ENCODE results near the gene ZNF423.
"Not testable (repeated sequence)": the region's sequence is repeated elsewhere in the genome, so short reads cannot be mapped to it uniquely, and the experiment has no call there.

The ZNF423 gene

DNA sequence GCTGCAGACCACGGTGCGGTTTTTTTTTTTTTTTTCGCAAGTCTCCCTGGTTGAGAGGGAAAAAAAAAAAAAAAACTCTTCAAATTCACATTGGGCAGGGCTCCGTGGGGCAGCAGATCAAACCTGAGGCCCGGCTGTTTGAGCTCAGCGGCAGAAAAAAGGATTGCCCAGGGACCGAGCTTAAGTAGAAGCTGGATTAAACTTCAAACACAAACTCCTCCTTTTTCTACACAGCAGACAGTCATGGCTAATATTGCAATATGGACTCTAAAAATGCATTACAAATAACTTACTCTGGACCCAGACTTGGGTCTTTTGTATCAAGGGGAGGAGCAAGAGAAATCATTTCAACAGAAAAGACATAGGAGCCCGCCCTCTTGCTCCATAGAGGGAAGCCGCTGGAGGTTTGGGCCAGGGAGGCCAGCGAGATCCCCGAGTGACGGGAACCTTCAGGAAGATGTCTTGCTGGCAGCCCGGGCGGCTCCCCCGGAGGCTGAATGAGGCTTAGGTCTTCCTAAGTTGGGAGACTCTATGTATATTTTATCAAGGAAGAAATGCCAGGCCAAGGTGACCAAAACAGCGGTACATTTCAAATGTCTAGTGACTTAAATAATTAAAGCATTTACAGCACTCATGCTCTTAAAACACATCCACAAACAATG lies 167.7 kb downstream of the ZNF423 start:
- DNase-seq = no peak

DNA sequence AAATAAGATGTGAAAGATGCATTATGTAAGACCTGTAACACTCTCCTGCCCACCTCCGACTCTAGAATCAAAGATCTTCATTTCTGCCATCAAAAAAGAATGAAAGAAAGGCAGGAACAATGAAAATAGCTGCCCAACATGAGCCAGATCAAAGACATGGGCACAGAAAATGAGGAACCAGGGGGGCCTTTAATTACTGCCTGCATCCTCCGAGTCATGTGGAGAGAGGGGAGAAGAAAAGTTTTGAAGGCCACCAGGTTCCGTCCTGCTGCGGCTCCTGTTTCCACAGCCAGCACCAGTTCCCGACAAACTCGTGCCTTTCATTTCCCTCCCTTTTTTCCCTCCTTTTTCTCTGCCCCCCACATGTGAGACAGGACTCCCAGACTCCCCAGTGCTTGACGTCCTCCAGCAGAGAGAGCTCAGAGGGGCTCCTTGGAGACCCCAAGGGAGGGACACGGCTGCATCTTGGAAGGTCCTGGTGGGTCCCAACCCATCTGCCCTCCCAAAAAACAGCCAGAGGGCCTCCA lies 168.4 kb downstream of the ZNF423 start:
- DNase-seq = no peak

DNA sequence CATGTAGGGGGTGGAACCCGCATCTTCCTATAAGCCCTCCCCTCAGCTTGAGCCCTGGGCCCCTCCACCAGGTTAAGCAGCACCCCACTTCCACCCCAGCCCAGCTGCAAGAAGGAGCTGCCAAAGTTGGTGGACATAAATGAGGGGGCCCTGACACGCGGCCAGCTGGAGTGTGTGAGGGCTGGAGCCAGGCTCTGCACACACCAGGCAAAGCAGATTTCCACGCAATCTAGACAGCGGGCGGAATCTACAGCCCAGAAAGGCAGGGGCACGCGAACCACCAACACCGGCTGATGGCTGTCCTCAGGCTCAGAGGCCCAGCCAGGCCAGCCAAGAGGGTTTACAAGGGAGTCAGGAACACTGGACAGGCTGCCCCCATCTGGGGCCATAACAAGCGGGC lies 171.2 kb downstream of the ZNF423 start:
- DNase-seq = no peak

DNA sequence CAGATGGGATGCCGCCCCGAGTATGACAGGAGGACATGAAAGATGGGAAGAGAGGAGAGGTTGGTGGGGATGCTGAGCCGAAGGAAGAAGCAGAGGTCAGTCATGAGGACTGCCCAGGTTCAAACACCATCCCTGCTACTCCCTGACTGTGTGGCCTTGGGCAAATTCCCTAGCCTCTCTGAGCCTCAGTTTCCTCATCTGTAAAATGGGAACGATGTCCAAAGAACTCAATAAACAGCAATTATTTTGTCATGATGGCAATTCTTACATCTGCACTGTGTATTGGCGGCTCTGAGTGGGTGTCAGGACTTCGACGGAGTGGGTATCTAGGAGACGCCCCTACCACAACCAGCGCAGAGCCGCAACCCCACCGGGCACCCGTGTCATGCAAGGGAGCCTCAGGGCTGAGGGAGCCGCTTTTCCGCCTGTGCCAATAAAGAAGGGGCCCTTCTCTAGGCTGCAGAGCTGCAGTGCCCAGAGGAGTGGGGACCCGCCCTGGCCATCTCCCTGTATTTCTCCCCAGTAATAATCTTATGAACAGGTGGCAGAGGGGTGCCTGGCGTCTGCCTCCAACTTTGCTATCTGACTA lies 173.2 kb downstream of the ZNF423 start:
- no peak for DNase-seq

DNA sequence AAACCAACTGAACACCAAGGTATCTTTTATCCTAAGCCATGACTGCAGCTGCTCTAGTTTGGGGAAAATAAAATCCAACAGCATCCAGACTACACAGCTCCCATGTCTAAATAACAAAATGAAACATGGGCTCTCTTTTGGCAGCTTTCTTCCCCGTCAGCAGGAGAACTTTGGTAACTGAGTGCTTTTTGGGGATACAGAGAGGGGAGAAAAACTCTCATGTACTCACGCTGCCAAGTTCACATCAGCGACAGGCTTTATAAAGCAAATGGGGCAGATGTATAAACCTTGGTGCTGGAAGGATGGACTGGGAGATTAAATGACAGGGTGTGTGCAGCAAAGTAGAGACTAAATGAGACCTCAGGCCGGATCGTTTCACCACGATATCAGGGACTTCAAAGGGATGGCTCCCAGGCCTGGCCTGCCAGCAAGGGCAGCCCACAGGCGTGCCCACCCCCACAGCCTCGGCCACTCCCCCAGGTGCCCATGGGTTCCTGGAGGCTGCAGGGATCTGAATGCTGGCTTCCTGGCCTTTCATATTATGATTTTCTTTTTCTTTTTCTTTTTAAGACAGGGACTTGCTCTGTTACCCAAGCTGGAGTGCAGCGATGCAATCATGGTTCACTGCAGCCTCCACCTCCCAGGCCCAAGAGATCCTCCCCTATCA lies 174.6 kb downstream of the ZNF423 start:
- DNase-seq = no peak

DNA sequence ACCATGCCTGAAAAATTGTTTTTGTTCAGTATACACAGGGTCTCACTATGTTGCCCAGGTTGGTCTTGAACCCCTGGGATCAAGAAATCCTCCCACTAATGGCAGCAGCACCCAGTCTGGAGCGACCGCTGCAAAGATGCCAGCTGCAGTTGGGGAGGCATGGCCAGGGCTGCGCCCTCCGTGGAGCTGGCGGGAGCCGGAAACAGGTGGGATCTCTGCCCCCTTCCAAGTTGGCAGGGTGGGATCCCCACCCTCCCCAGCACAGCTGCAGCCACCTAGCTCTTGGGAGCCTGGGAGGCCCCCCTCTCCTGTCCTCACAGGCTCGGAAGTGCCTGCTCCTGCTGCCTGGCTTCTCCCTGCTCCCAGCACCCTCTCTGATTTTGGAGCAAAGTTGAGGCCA lies 176.8 kb downstream of the ZNF423 start:
- DNase-seq = no peak

DNA sequence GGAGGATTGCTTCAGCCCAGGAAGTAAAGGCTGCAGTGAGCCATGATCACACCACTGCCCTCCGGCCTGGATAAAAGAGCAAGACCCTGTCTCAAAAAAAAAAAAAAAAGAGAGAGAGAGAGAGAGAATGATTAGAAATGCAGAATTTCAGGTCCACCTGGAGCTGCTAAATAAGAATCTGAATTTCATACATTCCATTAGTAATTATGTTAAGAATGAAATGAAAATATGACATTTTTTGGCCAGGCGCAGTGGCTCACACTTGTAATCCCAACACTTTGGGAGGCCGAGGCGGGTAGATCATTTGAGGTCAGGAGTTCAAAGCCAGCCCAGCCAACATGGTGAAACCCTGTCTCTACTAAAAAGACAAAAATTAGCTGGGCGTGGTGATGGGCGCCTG lies 178.3 kb downstream of the ZNF423 start:
- not testable (repeated sequence) for DNase-seq

DNA sequence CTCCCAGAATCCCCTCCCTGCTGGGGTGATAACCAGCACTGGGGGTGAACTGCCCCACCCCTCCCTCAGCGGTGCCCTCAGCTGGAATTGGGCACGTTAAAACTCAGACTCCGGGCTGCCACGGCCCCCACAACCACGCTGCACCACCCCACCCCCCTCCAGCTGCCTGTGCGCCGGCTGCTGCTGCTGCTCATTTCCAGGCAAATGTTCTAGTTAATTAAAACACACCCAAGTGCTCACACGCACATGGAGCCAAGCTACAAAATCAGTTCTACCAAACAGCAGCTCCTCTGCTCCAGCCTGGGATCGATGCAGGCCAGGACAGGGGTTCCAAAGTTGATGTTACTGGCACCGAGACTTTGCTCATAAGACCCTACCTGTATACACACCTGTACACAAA lies 180.5 kb downstream of the ZNF423 start:
- peak; percentile 56 for DNase-seq

DNA sequence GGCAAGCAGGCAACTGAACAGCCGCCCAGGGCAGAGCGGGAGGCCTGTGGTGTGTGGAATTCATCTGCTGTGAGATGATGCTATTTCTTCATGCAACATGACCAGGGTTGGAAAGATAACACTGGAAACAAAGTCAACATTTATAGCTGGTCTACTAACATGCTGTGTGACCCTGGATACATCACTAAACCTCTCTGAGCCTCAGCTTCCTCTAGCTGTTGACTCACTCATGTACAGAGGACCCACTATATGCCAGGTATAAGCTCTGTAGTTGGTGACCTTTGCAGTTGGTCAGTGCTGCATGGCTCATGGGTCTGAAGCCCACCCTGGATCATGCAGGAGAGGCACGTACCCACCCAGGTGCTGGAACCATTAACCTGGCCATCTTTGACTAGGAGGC lies 180.9 kb downstream of the ZNF423 start:
- no peak for DNase-seq

DNA sequence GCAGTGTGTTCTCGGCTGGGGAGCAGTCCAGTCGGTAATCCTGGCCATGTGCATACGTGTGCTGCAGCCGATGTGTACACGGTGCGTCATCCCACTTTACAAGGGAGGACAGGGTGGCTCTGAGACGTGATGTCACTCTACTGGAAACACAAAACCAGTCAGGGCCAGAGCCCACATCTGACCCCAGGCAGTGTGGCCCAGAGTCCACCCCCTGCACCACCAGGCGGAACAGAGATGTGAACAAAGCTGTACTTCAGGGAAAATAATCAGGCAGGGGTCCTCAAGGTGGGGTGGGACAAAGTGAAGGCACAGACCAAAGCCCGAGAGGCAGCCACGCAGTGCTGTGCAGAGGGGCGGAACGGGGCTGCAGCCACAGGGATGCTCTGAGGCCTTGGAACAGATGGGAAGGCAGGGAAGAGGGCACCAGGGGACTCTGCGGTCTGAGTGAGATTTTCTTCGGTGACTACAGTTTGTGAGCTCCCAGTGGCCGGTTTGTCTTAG lies 181.5 kb downstream of the ZNF423 start:
- no peak for DNase-seq

DNA sequence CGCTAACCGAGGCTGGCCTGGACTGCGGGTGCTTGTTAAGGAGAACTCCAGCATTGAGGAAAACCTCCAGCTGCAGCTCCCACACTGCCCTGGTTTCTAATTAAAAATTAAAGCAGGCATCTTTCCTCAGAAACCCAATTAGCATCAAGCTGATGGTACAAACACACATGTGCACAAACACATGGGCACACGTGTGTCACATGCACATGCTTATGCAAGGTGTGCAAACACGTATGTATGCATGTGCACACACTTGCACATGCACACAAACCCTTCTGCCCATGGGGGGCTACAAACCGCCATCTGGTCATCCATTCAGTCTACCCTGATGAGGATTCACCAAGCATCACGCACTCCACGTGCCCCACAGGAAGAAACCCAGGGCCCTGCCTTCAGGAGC lies 182.5 kb downstream of the ZNF423 start:
- no peak for DNase-seq

DNA sequence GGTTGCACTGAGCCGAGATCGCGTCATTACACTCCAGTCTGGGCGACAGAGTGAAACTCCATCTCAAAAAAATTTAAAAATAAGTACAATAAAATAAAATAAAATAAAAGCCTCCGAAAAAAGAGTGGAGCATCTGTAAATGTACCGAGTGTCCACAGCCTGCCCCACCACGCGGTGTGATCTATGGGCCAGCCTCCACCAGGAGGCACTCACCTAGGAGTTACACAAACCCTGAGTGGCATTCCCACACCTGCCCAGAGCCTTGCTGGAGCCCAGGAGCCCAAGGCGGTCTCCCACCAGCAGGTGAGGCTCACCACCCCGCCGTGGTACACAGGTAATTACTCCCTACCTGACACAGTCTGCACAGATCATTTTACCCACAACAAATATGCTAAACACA lies 183.2 kb downstream of the ZNF423 start:
- DNase-seq = no peak

DNA sequence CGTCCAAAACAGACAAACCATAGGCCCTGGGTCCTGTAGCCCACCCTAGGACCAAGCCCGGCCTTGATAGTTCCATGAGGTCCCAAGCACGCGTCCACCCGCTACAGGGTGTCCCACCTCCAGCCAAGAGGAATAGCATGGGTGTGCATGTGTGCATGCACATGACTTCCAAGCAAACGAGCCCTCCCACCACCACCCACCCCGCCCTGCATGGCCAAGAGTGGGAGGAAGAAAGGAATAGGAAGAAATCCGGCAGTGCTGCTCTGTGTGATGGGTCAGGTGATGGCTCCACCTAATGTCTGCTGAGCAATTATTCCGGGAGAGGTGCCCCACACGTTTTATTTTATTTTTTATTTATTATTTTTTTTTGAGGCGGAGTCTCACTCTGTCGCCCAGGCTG lies 184.6 kb downstream of the ZNF423 start:
- no peak for DNase-seq

DNA sequence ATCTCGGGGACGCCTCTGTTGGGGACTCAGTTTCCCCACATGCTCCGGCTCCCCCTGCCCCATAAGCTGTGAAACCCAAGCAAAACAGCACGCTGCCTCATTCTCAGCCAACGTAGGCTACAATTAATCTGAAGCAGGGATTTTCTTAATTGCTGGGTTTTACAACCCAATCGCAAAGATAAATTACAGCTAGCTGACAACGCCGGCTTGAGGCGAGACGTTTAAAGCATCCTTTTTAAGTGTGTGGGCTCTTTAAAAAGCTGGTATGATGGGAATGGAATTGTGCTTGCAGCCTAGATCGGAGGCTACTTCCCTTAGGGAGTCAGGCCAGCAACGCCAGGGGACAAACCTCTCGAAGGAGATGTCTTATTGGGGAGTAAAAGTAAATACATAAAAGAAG lies 185.3 kb downstream of the ZNF423 start:
- no peak for DNase-seq

DNA sequence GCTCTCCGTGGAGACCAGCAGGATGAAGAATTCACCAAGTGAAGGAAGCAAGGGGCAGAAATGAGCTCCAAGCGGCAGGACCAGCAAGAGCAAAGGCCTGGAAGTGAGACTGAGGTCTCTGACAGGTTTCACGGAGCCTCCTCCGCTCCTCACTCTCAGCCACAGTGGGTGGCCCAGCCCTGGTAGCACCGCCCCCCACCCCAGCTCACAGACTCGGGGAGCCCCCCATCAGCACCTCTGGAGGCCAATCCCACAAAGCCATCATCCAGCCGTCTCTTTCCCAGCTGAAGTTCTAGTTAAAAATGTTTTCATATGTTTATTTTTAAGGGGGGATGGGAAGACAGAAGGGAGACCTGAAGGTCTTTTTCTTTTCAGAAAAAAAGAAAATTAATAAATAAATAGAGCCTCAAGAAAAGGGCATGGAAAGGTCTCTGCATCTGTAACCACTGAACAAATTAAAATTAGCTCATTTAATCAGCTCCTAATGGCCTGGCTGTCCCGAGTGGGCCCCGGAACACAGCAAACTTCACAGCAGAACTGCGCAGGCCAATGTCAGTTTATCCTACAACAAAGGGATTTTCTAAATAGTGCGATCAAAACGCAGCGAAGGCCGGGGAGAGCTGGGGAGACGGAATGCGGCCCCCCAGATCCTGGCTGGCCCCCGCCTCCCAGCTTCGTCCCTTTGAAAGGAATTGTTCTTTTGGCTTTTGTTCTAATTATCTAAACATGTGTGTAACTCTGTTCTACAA lies 190.3 kb downstream of the ZNF423 start:
- DNase-seq = no peak

DNA sequence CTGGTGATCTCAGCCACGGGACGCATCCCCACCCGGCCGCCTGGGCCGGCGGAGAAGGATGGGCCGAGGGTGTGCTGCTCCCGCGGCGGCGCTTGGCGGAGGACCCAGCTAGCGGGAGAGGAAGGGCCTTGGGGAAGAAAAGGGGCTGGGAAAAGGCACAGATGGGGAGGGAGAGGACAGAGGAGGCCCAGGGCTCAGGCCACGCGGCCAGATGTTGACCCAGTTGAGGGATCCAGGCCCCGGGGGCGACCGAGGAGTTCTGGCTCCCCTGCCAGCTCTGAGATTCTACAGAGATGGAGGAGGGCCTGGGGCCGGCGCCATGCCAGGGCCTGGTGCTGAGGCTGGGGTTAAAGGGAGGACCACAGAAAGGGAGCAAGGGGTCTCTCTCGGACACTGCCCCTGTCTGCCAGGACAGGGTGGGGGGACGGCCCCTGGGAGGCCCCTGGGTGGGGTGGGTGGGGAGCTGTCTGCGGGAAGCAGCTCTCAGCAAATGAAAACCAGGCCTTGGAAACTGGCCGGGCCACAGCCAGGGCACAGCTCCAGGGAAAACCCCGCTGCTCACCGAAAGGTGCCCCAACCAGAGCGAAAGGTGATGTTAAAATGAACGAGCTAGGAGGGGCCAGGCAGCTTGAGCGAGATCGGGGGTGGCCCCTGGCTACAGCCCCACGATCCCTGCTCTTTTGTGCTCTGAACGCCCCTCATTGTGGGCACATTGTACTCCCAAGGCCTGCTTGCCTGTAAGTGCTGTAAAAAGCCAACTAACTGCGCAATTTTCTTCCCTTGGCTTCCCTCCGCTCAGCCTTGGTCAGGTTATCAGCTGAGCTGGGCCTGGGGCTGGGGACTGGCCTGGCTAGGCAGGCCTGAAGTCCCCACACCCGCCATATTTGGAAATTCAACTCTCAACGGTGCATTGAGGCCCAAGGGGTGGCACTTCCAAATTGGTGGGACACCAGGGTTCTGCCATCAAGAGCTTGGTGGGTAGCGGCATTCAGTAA lies 191.4 kb downstream of the ZNF423 start:
- peak; percentile 71 for DNase-seq

DNA sequence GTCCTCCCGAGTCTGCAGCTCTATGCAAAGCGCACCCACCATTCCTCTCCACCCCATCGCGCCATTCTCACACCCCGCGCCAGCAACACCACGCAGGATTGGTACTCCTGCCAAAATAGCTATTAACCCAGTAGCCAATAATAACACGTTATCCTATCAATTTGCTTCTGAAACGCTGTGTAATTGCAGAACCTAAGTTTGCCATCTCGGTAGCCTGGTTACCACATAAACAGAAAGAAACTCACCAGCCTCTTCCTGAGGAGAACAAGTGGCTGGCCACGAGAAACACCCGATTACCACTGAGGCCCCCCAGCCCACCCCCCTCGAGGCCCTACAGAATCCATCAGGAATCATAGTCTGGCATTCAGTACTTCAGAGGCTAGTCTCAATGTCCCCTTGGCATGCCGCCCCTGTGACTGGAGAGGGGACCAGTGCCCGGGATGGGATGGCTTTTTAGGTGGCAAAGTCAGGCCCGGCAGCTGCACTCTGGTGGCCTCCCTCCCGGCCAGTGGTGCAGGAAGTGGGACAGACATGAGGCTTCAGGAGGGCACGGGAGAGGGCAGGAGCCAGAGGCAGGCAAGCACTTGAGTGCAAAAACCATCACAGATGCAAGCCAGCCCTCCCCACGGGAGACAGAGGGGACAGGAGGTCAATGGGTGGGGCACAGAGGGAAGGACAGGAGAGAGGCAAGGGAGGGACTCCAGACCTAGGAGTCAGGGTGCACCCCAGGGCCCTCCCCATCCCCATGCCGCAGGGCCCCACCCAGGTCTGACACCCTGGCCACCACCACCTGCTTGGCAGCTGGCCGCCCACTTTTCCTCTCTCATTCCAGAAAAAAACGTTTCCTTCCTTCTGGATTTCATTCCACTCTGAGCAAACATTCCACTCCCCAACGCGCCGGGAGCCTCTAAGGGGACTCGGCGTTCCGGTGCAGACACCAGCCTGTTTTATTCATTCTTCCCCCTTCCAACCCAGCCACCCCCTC lies 192.5 kb downstream of the ZNF423 start:
- peak; percentile 70 for DNase-seq

DNA sequence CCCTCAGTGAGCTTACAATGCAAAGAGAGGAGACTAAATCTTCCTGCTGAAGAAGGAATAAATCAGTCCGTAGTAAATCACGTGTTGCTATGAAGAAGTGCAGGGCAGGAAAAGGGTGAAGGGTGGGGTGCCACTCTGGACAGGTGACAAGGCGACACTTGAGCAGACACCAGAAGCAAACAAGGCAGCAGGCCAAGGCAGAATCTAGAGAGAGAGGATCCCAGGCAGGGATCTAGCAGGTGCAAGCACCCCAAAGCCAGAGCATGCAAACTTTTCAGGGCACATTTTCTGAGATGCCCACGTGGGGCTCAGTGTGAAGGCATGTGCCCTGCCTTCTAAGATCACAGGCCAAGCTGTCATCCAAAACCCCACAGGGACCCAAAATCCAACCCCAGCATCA lies 193.3 kb downstream of the ZNF423 start:
- no peak for DNase-seq

DNA sequence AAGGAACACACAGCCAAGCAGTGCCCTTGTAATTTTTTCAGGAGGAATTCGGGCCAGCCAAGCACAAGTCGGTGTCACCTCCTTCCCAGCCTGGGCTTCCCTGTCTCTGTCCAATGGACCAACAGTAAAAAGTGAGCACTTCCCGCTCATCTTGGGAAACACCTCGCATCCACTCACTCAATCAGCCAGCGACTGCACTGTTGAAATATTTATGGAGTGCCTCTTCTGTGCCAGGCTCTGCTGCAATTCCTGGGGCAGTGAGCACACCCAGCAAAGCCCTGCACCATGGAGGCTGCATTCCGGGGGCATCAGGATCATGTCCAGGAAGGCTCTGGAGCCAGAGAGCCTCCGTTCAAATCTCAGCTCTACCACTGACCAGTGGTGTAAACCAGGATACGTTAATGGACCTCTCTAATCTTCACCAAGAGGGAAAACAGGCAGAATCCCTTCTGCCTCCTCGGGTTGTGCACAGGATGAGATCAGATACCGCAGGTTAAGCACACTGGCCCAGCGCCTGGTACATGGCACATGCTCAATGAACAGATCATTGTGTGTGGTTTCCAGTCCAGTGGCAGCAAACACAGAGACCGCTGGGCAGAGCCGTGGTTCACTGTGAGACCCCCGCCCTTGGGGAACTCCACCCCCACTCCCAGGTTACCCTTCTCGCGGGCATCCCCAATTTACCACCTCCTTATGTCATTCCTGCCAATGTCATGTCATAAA lies 194.3 kb downstream of the ZNF423 start:
- no peak for DNase-seq

DNA sequence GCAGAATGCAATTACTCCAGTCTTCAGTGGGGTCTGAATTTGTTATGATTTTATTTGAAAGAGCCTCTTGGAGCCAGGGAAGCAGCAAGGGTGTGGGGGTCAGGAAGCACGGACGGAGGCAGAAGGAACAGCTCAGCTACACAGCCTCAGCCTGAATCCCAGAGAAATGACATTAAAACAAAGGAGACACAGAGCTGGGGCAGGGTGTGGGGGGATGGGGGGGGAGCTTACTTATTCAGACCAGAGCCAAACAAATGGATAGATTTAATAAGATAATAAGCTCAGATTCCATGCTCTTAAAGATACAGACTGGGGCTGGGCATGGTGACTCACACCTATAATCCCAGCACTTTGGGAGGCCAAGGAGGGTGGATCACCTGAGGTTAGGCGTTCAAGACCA lies 195.3 kb downstream of the ZNF423 start:
- DNase-seq = no peak
